G401 (cell line): Measurements from ENCODE around the gene SEMA3D. TPM values are rescaled to one million over a fixed set of nuclear protein-coding genes. Genes with fewer than 3 reads are reported as not detected.

Experiments used
- DNase-seq: peaks from one replicate; pipeline ENCODE4 v3.0.0-alpha.2; 2015; ENCODE audit warnings: low spot score
- in situ Hi-C: cut with HindIII; loops from 2 replicates; pipeline ENCODE4 v1.10.0; 2016; ENCODE audit warnings: low sequenced_read_pairs, mixed read lengths
- total RNA-seq: library from RNA; depleted of rRNA; stranded (reverse); fragments of >200 nt; shearing (Covaris generic); gene quantifications from 2 replicates; pipeline ENCODE4 v1.2.3, GENCODE V29; 2014

Gene SEMA3D
- total RNA-seq, 1 experiment from 2014 or later: 1.6 TPM

DNA sequence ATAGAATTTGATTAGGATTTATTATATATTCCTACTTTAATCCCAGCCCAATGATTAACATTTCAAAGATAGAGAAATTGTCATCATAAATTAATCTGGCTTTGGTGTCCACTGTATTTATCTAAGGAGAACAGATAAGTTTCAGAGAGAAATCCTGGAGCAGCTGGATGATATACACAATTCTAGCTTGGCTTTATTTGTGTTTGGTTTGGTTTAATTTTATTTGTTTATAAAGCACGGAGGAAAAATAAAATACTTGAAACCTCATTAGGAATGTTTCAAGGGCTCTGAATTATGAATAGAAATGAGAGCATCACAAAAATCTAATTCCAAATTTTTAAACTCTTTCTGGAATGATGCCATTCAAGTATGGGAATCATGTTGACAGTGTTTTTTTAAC lies 42.1 kb downstream of the SEMA3D start:
- in situ Hi-C loops: no loop called here
- no peak for DNase-seq

GRCh38 chr7:85135977-85136376 lies 50.9 kb downstream of the SEMA3D start:
- DNase-seq: no peak
- in situ Hi-C loops: no loop called here

GRCh38 chr7:85133560-85133959 lies 53.3 kb downstream of the SEMA3D start:
- DNase-seq: no peak
- in situ Hi-C loops: no loop called here

DNA sequence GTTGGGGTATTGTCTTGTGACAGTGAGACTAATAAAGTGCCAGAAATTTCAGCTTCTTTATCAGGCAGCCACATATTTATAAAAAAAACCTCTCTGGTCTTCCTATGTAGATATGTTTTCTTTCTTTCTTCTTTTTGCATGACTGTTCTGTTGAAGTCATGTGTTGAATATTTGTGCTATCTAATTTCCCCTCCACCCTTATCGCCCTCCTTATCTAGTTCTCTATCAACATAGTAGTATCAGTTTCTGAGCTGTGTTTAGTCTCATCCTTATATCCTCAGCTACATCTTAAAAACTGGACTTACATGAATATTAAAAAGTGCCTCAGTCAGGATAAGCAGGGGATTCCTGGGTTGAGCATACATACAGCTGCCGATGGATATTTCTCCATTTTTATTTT lies 53.9 kb downstream of the SEMA3D start:
- in situ Hi-C loops: no loop called here
- no peak for DNase-seq

DNA sequence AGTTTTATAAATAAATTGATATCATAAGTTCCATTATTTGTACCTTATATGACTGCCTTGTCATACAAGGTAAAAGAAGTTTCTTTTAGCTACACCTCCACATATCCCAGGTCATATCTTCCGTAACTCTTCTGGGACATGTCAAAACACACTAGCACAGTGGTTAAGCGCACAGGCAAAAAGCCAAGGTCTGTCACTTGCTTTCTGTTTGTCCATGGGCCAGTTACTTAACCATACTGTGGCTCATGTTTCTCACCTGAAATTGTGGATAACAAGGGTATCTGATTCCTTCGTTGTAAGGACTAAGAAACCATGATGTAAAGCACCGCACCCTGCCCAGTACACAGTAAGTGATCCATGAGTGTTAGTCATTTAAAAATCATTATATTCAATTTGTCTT lies 56.2 kb downstream of the SEMA3D start:
- in situ Hi-C loops: no loop called here
- no peak for DNase-seq

DNA sequence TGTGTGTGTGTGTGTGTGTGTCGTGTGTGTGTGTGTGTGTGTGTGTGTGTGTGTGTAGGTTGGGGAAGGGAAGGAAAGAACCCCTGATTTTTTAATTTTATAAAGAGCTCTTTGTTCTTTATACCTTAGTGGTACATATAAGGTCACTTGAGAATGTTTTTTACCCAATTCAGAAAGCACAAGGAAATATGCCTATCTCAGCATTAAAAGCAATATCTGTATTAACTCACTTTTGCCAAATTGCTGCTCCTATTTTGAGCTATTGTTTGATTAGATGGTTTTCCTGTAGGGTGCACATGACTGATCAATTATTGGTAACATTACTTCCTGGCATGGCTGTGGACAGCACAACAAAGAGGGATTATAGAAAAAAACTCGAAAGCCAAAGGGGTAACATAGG lies 60.5 kb downstream of the SEMA3D start:
- in situ Hi-C loops: no loop called here
- DNase-seq: no peak

DNA sequence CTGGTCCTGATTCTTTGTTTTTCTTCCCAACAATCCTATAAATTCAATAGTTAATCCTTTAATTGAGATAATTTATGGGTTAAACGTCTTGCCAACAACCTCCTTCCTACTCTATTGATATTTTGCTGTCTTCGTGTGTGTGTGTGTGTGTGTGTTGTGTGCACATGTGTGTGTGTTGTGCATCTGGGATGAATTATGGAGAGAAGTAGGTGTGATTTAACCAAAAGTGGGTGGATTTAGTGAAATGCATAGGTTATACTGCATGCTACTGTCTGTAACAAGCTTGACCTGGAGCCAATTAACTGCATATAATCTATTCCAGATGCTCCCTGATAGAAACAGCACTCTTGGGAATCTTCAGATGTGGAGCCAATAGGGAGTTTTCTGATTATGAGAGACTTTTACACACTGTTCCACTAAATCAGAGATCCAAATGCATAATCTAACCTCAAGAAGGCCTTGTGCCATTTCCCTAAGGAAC lies 61.2 kb downstream of the SEMA3D start:
- no peak for DNase-seq
- in situ Hi-C loops: no loop called here

GRCh38 chr7:85125176-85125575 lies 61.7 kb downstream of the SEMA3D start:
- in situ Hi-C loops: no loop called here
- no peak for DNase-seq

- DNase-seq: no peak
- in situ Hi-C loops: no loop called here
These were observed 66.9 kb downstream of the SEMA3D start for GRCh38 chr7:85119934-85120333.

DNA sequence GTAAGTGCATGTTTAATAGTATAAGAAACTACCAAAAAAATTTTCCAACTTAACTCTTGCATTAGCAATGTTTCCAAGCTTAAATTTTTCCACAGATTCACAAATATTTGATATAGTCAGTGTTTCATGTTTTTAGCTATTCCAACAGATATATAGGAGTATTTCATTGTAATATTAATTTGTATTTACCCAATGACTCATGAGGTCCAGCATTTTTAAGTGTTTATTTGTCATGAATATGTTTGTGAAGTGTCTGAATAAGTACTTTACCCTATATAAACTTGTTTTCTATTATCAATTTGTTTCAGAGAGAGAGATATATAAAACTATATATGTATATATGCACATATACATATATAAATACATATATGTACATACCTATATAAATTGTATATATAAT lies 71.0 kb downstream of the SEMA3D start:
- in situ Hi-C loops: no loop called here
- DNase-seq: no peak

DNA sequence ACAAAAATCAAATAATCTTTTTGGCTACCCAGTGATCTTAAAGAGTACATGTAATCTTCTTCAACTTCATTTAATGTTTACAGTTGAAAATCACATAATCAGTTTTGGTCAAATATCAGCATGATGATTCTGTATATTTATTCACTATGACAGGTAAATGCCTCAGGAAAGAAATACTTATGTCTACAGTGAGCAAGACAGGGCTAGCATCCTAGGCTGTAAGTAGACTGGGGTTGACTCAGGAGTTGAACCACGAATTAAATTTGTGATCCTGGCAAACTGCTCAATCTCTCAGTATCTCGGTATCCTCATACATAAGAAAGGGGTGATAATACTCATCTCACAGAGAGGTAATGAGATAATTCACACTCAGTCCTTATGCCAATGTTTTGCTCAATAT lies 71.8 kb downstream of the SEMA3D start:
- DNase-seq: no peak
- in situ Hi-C loops: no loop called here

- DNase-seq: no peak
- in situ Hi-C loops: no loop called here
These were observed 72.5 kb downstream of the SEMA3D start for GRCh38 chr7:85114342-85114741.

DNA sequence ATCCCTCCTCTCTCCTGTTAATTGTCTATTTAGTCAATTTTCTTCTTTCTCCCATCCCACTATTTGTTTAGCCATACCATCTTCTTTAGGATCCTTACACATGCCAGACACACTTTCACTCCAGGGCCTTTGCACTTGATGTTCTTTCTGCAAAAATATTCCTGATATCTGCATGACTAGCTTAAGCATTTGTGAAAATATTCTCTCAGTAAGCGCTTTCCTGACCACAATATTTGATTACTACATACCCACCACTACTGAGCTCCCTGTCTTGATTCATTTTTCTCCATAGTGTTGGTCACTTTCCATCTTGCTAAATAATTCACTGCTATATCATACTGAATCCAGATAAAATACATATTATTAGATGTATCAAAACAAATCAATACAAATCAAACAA lies 75.1 kb downstream of the SEMA3D start:
- in situ Hi-C loops: no loop called here
- DNase-seq: no peak

GRCh38 chr7:85106719-85107118 lies 80.1 kb downstream of the SEMA3D start:
- no peak for DNase-seq
- in situ Hi-C loops: no loop called here

DNA sequence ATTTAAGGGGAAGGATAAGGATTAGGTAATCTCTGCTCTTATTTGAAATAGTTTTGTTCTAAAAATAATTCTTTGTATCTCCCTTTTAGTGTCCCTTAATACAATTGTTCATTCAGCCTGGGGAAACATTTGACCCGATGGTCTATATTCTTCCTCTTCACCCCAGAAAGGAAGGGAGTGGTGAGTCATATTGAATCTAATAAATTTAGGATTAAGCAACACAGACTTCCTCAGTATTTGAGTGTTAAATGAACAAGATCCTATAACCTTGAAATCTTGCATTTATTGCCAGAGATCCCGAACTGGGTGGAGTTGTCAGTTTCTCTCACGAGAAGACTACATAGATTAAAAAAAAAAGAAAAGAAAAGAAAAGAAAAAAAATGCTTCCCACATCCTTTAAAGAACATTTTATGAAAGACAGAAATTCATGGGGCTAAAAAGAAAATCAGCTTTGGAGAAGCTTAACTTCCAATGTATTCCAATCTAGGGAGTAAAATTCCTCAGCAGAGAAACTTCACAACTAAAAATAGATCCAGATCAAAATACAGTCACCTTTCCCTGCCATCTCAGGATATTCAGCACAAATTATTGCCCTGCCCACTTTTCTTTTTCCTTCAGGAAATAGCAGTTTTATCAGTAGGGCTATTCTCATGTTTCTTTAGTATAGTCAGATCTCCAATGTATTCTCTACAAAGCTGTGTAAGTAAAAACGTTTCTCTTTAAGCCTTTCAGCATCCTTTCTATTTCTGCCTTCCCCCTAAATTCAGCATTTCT lies 82.2 kb downstream of the SEMA3D start:
- DNase-seq: no peak
- in situ Hi-C loops: no loop called here

- no peak for DNase-seq
- in situ Hi-C loops: no loop called here
These were observed 82.9 kb downstream of the SEMA3D start for GRCh38 chr7:85103962-85104361.

DNA sequence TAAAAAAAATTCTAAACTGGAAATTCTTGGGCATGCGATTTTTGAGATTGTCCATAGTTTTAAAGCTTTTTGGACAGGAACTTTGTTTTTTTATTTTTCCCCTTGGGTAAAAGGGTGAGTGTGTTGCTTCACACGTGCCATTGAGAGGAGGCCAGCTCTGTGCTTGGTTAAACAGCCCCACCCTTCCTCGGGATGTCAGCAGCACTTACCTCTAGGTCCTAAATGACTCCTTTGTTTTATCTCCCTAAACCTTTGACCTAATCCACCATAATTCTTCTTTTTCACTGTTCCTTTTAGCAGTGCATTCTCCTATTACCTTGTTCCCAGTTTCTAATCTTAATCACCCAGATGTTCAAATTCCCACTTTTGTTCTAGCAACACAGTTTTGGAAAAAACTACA lies 83.5 kb downstream of the SEMA3D start:
- in situ Hi-C loops: no loop called here

GRCh38 chr7:85102813-85103350 lies 84.0 kb downstream of the SEMA3D start:
- in situ Hi-C loops: no loop called here
- no peak for DNase-seq

More for the DNA sequence above, 83.5 kb downstream of the SEMA3D start:
- no peak for DNase-seq

DNA sequence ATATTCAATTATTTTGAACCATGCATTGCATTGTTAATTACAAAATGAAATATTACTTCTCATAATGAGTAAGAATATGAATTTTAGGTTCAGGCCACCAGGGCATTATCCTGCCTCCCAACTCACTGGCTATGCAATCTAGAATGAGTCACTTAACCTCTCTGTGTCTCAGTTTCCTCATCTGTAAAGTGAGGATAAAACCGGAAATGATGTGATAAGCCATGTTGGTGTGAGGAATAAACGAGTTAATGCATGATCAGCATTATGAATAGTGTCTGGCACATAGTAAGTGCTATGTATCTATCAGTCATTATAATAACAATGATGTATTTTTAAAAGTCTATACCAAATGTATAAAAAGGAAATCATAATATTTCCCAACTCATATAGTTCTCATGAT lies 85.5 kb downstream of the SEMA3D start:
- no peak for DNase-seq
- in situ Hi-C loops: no loop called here

GRCh38 chr7:85097844-85098243 lies 89.0 kb downstream of the SEMA3D start:
- in situ Hi-C loops: no loop called here
- no peak for DNase-seq

DNA sequence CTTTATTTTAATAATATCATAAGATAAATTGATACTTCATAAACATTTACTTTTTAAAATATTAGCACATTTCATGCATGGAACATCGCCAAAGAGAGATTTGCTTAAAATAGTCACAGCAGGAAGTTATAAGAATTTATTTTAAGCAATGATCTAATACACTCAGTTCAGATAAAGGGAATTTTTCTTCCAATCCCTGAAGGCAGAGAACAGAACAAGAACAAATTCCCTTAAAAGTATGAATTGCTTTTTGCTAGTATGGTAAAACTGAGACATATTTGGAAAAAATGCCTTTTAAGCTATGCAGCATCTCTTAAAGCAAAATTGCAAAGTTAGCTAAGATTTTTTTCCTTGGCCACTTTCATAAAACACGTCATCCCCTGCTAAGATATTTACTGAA lies 91.0 kb downstream of the SEMA3D start:
- in situ Hi-C loops: no loop called here
- DNase-seq: no peak
